ENCODE measurements around the gene RNF181.

GRCh38 chr2:85580206-85580605, 15.3 kb upstream of the RNF181 start:
- no peak for TF ChIP-seq CTCF (IDR thresholded peaks at IDR 0.05; ENCODE audit: extremely low read depth in 1 of 2, insufficient read depth in 1 of 2, low read depth in 1 of 2, low read length in 2 of 2)
- no peak for TF ChIP-seq POLR2AphosphoS5 (IDR thresholded peaks at IDR 0.05; ENCODE audit: insufficient read depth, low read depth, low read length)
- no peak for TF ChIP-seq POLR2A (IDR thresholded peaks at IDR 0.05; ENCODE audit: low read depth, low read length)
- no peak for TF ChIP-seq MAX (IDR thresholded peaks at IDR 0.05; ENCODE audit: insufficient read depth, insufficient read length)
- TF ChIP-seq JUN (IDR thresholded peaks at IDR 0.05; ENCODE audit: borderline replicate concordance, insufficient read depth, insufficient read length, low read depth), result no peak
- no peak for TF ChIP-seq EZH2 (IDR thresholded peaks at IDR 0.05; ENCODE audit: borderline replicate concordance, low read depth, low read length, severe bottlenecking)
- TF ChIP-seq FOS (IDR thresholded peaks at IDR 0.05; ENCODE audit: borderline replicate concordance, insufficient read depth, low read length), result no peak

All from endothelial cell of umbilical vein (primary cell).